ENCODE measurements around the gene BIRC7. TPM values are rescaled to one million over a fixed set of nuclear protein-coding genes. Genes with fewer than 3 reads are reported as not detected.

The BIRC7 gene
- total RNA-seq, 1 donor from 2014 or later = not detected

GRCh38 chr20:63223826-63224207, 11.9 kb upstream of the BIRC7 start:
- no peaks in the 10 kb centered on the region for H3K4me1 Mint-ChIP-seq

GRCh38 chr20:63224412-63225081, 11.2 kb upstream of the BIRC7 start:
- H3K27ac Mint-ChIP-seq = no peak overlapping the region
- no peaks in the 10 kb centered on the region for H3K9me3 Mint-ChIP-seq
- no peak overlapping the region for H3K4me3 Mint-ChIP-seq
- peaks cover 8% of the 10 kb centered on the region for H3K27me3 Mint-ChIP-seq
- no peak for DNase-seq
- intact Hi-C loops (cut with micrococcal nuclease) = no loop called here
- no peaks in the 10 kb centered on the region for H3K4me1 Mint-ChIP-seq
- no peaks in the 10 kb centered on the region for H3K36me3 Mint-ChIP-seq (ENCODE audit: low read depth)

More at GRCh38 chr20:63223826-63224207, 11.9 kb upstream of the BIRC7 start:
- Mint-ChIP-seq H3K9me3 (no peaks in the 10 kb centered on the region), H3K4me3 (no peak overlapping the region), H3K27me3 (peaks cover 2% of the 10 kb centered on the region), H3K27ac (no peak overlapping the region), H3K36me3 (ENCODE audit: low read depth) (no peaks in the 10 kb centered on the region)
- intact Hi-C loops (cut with micrococcal nuclease) = loop anchor here (1.0 kb wide), 1 partner anchor 157 kb away; no protein-coding TSS in a partner anchor
- no peak for DNase-seq

GRCh38 chr20:63225082-63225454, 10.6 kb upstream of the BIRC7 start:
- DNase-seq = no peak
- no peak overlapping the region for H3K27ac Mint-ChIP-seq
- H3K4me3 Mint-ChIP-seq = no peak overlapping the region
- no peaks in the 10 kb centered on the region for H3K36me3 Mint-ChIP-seq (ENCODE audit: low read depth)
- peaks cover 13% of the 10 kb centered on the region for H3K27me3 Mint-ChIP-seq
- intact Hi-C loops (cut with micrococcal nuclease) = no loop called here
- no peaks in the 10 kb centered on the region for H3K4me1 Mint-ChIP-seq
- no peaks in the 10 kb centered on the region for H3K9me3 Mint-ChIP-seq

- Mint-ChIP-seq H3K9me3 (no peaks in the 10 kb centered on the region), H3K27me3 (peaks cover 25% of the 10 kb centered on the region), H3K4me3 (no peak overlapping the region), H3K4me1 (no peaks in the 10 kb centered on the region), H3K27ac (no peak overlapping the region), H3K36me3 (ENCODE audit: low read depth) (no peaks in the 10 kb centered on the region)
- intact Hi-C loops (cut with micrococcal nuclease) = no loop called here
- no peak for DNase-seq
These were observed 9.4 kb upstream of the BIRC7 start for GRCh38 chr20:63226042-63226943.

- no peaks in the 10 kb centered on the region for H3K36me3 Mint-ChIP-seq (ENCODE audit: low read depth)
- H3K27me3 Mint-ChIP-seq = peaks cover 31% of the 10 kb centered on the region
- DNase-seq = no peak
- no peaks in the 10 kb centered on the region for H3K9me3 Mint-ChIP-seq
- no peak overlapping the region for H3K27ac Mint-ChIP-seq
- no peak overlapping the region for H3K4me3 Mint-ChIP-seq
- intact Hi-C loops (cut with micrococcal nuclease) = no loop called here
- no peaks in the 10 kb centered on the region for H3K4me1 Mint-ChIP-seq
These were observed 8.4 kb upstream of the BIRC7 start for GRCh38 chr20:63227260-63227659.

- Mint-ChIP-seq H3K27me3 (peaks cover 32% of the 10 kb centered on the region), H3K4me1 (no peaks in the 10 kb centered on the region), H3K27ac (no peak overlapping the region), H3K4me3 (no peak overlapping the region), H3K36me3 (ENCODE audit: low read depth) (no peaks in the 10 kb centered on the region), H3K9me3 (no peaks in the 10 kb centered on the region)
- intact Hi-C loops (cut with micrococcal nuclease) = no loop called here
- no peak for DNase-seq
These were observed 6.9 kb upstream of the BIRC7 start for GRCh38 chr20:63228806-63229205.

GRCh38 chr20:63230800-63231268, 4.9 kb upstream of the BIRC7 start:
- H3K4me1 Mint-ChIP-seq = no peaks in the 10 kb centered on the region
- no peak overlapping the region for H3K4me3 Mint-ChIP-seq
- H3K36me3 Mint-ChIP-seq (ENCODE audit: low read depth) = no peaks in the 10 kb centered on the region
- peaks cover 32% of the 10 kb centered on the region for H3K27me3 Mint-ChIP-seq
- no peak overlapping the region for H3K27ac Mint-ChIP-seq
- intact Hi-C loops (cut with micrococcal nuclease) = no loop called here
- DNase-seq = no peak
- H3K9me3 Mint-ChIP-seq = no peaks in the 10 kb centered on the region

- intact Hi-C loops (cut with micrococcal nuclease) = no loop called here
These were observed 3.3 kb upstream of the BIRC7 start for GRCh38 chr20:63232235-63233060.

GRCh38 chr20:63233061-63233344, 2.7 kb upstream of the BIRC7 start:
- Mint-ChIP-seq H3K4me3 (no peak overlapping the region), H3K36me3 (ENCODE audit: low read depth) (no peaks in the 10 kb centered on the region), H3K27ac (no peak overlapping the region), H3K9me3 (no peaks in the 10 kb centered on the region), H3K27me3 (peaks cover 32% of the 10 kb centered on the region), H3K4me1 (no peaks in the 10 kb centered on the region)
- no peak for DNase-seq
- intact Hi-C loops (cut with micrococcal nuclease) = no loop called here

More at GRCh38 chr20:63232235-63233060, 3.3 kb upstream of the BIRC7 start:
- DNase-seq = no peak
- Mint-ChIP-seq H3K36me3 (ENCODE audit: low read depth) (no peaks in the 10 kb centered on the region), H3K9me3 (no peaks in the 10 kb centered on the region), H3K27ac (no peak overlapping the region), H3K27me3 (peaks cover 32% of the 10 kb centered on the region), H3K4me3 (no peak overlapping the region), H3K4me1 (no peaks in the 10 kb centered on the region)

GRCh38 chr20:63233924-63234323, 1.8 kb upstream of the BIRC7 start:
- no peaks in the 10 kb centered on the region for H3K9me3 Mint-ChIP-seq
- H3K4me3 Mint-ChIP-seq = no peak overlapping the region
- intact Hi-C loops (cut with micrococcal nuclease) = no loop called here
- no peaks in the 10 kb centered on the region for H3K4me1 Mint-ChIP-seq
- no peaks in the 10 kb centered on the region for H3K36me3 Mint-ChIP-seq (ENCODE audit: low read depth)
- peaks cover 32% of the 10 kb centered on the region for H3K27me3 Mint-ChIP-seq
- no peak for DNase-seq
- H3K27ac Mint-ChIP-seq = no peak overlapping the region

- H3K4me3 Mint-ChIP-seq = no peak overlapping the region
- no peaks in the 10 kb centered on the region for H3K36me3 Mint-ChIP-seq (ENCODE audit: low read depth)
- intact Hi-C loops (cut with micrococcal nuclease) = no loop called here
- H3K27me3 Mint-ChIP-seq = peaks cover 22% of the 10 kb centered on the region
- H3K9me3 Mint-ChIP-seq = no peaks in the 10 kb centered on the region
- no peak for DNase-seq
- H3K4me1 Mint-ChIP-seq = no peaks in the 10 kb centered on the region
- no peak overlapping the region for H3K27ac Mint-ChIP-seq
These were observed 859 bp upstream of the BIRC7 start for GRCh38 chr20:63234693-63235398.

GRCh38 chr20:63236116-63236837, 572 bp downstream of the BIRC7 start:
- Mint-ChIP-seq H3K36me3 (ENCODE audit: low read depth) (no peaks in the 10 kb centered on the region), H3K27ac (no peak overlapping the region), H3K4me3 (no peak overlapping the region), H3K27me3 (peaks cover 9% of the 10 kb centered on the region), H3K4me1 (no peaks in the 10 kb centered on the region), H3K9me3 (no peaks in the 10 kb centered on the region)
- intact Hi-C loops (cut with micrococcal nuclease) = no loop called here
- no peak for DNase-seq

- Mint-ChIP-seq H3K27ac (no peak overlapping the region), H3K4me1 (no peaks in the 10 kb centered on the region), H3K27me3 (no peaks in the 10 kb centered on the region), H3K9me3 (no peaks in the 10 kb centered on the region), H3K36me3 (ENCODE audit: low read depth) (no peaks in the 10 kb centered on the region), H3K4me3 (no peak overlapping the region)
- intact Hi-C loops (cut with micrococcal nuclease) = no loop called here
- DNase-seq = no peak
These were observed 2.3 kb downstream of the BIRC7 start for GRCh38 chr20:63238031-63238430.
